ENCODE measurements around the gene TREM1.

DNA sequence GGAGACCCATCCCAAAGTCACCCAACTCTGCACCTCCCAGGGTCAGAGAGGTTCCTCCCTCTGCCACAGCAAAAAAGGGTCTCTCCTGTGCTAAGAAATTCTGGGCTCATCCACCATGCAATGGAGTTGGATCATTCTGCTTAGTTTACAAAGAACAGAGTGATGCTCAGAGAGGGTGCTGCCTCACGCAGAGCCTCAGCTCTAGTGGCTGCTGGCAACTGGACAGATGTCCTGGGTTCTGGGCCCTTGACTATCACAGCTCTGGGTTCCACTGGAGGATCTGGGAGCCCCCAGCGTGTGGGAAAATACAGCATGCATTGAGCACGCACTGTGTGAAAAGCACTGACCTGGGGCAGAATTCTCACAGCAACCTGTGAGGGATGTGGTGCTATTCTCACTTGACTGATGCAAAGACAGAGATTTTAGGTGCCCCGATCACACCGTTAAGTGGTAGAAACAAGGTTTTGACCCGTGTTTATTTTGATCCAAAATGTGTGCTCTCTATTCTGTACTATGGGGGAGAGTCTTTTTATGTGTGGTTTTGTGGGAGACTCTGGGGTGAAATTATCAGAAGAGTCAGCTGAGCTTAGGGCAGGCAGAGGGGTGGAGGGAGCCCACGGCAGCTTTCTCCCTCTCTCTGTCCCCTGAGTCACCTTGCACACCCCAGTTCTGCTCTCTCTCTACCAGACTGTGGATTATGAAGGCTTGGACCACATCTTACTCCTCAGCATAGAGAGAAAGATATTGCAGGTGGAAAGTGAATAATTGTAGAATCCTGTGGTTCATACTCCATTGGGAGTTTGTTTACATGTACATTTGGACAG is 38.4 kb downstream of the TREM1 start:
- TF ChIP-seq, protein P1, sequence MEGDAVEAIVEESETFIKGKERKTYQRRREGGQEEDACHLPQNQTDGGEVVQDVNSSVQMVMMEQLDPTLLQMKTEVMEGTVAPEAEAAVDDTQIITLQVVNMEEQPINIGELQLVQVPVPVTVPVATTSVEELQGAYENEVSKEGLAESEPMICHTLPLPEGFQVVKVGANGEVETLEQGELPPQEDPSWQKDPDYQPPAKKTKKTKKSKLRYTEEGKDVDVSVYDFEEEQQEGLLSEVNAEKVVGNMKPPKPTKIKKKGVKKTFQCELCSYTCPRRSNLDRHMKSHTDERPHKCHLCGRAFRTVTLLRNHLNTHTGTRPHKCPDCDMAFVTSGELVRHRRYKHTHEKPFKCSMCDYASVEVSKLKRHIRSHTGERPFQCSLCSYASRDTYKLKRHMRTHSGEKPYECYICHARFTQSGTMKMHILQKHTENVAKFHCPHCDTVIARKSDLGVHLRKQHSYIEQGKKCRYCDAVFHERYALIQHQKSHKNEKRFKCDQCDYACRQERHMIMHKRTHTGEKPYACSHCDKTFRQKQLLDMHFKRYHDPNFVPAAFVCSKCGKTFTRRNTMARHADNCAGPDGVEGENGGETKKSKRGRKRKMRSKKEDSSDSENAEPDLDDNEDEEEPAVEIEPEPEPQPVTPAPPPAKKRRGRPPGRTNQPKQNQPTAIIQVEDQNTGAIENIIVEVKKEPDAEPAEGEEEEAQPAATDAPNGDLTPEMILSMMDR (IDR thresholded peaks at IDR 0.05), result no peak
- no peak for TF ChIP-seq POLR2A (IDR thresholded peaks at IDR 0.05)
